ENCODE results near the gene LGR5.

Gene LGR5

DNA sequence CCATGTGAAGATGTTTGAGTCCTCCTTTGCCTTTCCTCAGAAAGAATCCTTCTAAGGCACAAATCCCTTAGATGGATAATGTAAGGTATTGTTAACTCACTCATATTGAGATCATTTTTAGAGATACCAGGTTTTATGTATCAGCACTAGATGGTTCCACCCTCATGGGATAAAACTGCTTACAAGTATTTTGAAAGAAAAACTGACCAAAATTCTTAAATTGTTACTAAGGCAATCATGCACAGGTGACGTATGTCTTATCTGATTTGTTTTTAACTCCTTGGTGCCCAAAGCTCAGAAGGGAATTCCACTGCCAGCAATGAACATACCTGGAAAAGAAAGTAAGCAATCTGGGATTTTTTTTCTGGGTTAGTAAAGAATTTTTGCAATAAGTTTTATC lies 145.6 kb downstream of the LGR5 start:
- Histone ChIP-seq H3K9ac (ENCODE audit: low read depth, low read length) (no peak overlapping the region), H3K9me3 (replicated peaks; ENCODE audit: low read length) (no peaks in the 10 kb centered on the region), H3K4me2 (ENCODE audit: low read length) (no peak overlapping the region), H3K36me3 (ENCODE audit: insufficient read depth, low read length) (no peaks in the 10 kb centered on the region), H3K27me3 (ENCODE audit: control insufficient read depth, insufficient read depth, low read length) (no peaks in the 10 kb centered on the region), H3K4me3 (ENCODE audit: low read length) (no peak overlapping the region), H3K4me1 (ENCODE audit: control insufficient read depth, insufficient read depth, low read length) (peaks cover 11% of the 10 kb centered on the region)

GRCh38 chr12:71587012-71587411 lies 147.4 kb downstream of the LGR5 start:
- H3K9me3 ChIP-seq (replicated peaks; ENCODE audit: low read length) = no peaks in the 10 kb centered on the region
- H3K4me3 ChIP-seq (ENCODE audit: low read length) = no peak overlapping the region
- no peak overlapping the region for H3K4me2 ChIP-seq (ENCODE audit: low read length)
- H3K4me1 ChIP-seq (ENCODE audit: control insufficient read depth, insufficient read depth, low read length) = peaks cover 11% of the 10 kb centered on the region
- no peaks in the 10 kb centered on the region for H3K36me3 ChIP-seq (ENCODE audit: insufficient read depth, low read length)
- no peak overlapping the region for H3K9ac ChIP-seq (ENCODE audit: low read depth, low read length)
- no peaks in the 10 kb centered on the region for H3K27me3 ChIP-seq (ENCODE audit: control insufficient read depth, insufficient read depth, low read length)

DNA sequence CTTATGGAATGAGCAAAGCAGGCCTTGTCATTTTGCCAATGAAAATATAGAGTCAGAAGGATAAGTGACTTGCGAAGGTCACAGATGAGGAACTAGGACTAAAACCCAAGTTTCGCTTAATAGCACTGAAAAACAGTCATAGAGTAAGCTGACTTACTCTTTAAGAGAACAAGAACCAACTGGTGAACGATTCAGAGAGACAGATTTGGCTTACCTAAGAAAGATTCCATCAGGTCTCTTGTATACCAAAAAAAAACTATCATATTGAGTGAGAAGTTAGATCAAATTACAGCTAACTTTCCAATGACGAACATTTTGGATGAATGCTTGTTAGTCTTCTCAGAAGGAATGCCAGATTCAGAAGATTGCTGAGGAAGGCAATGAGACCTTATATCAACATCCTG lies 149.9 kb downstream of the LGR5 start:
- Histone ChIP-seq H3K4me2 (ENCODE audit: low read length) (peak overlapping the region; percentile 8), H3K4me3 (ENCODE audit: low read length) (no peak overlapping the region), H3K36me3 (ENCODE audit: insufficient read depth, low read length) (no peaks in the 10 kb centered on the region), H3K9me3 (replicated peaks; ENCODE audit: low read length) (no peaks in the 10 kb centered on the region), H3K27me3 (ENCODE audit: control insufficient read depth, insufficient read depth, low read length) (no peaks in the 10 kb centered on the region), H3K4me1 (ENCODE audit: control insufficient read depth, insufficient read depth, low read length) (peaks cover 11% of the 10 kb centered on the region), H3K9ac (ENCODE audit: low read depth, low read length) (no peak overlapping the region)

- Histone ChIP-seq H3K9me3 (replicated peaks; ENCODE audit: low read length) (no peaks in the 10 kb centered on the region), H3K4me2 (ENCODE audit: low read length) (no peak overlapping the region), H3K4me3 (ENCODE audit: low read length) (no peak overlapping the region), H3K4me1 (ENCODE audit: control insufficient read depth, insufficient read depth, low read length) (peaks cover 11% of the 10 kb centered on the region), H3K9ac (ENCODE audit: low read depth, low read length) (no peak overlapping the region), H3K36me3 (ENCODE audit: insufficient read depth, low read length) (no peaks in the 10 kb centered on the region), H3K27me3 (ENCODE audit: control insufficient read depth, insufficient read depth, low read length) (no peaks in the 10 kb centered on the region)
Measured at GRCh38 chr12:71591601-71592000, 152.0 kb downstream of the LGR5 start.

DNA sequence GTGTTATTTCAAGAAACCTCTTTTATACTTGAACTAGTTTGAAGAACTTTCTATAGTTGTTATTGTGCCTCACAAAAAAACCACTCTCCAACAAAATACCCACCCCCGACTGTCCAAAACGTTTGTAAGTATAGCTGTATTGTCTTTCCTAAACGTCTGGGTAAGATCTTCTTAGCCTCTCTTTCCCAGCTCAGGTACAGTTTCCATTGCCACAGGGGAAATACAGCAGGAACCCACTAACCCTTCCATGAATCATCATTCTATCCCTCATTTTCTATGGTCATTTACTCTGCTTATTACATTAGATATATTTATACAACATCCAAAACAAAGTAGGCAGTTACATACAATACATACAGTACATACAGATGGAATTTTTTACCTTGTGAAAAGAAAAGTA lies 153.2 kb downstream of the LGR5 start:
- Histone ChIP-seq H3K4me3 (ENCODE audit: low read length) (no peak overlapping the region), H3K36me3 (ENCODE audit: insufficient read depth, low read length) (no peaks in the 10 kb centered on the region), H3K9me3 (replicated peaks; ENCODE audit: low read length) (no peaks in the 10 kb centered on the region), H3K27me3 (ENCODE audit: control insufficient read depth, insufficient read depth, low read length) (no peaks in the 10 kb centered on the region), H3K9ac (ENCODE audit: low read depth, low read length) (no peak overlapping the region), H3K4me1 (ENCODE audit: control insufficient read depth, insufficient read depth, low read length) (peaks cover 11% of the 10 kb centered on the region), H3K4me2 (ENCODE audit: low read length) (no peak overlapping the region)

GRCh38 chr12:71594214-71594948 lies 154.8 kb downstream of the LGR5 start:
- no peak overlapping the region for H3K4me2 ChIP-seq (ENCODE audit: low read length)
- H3K27me3 ChIP-seq (ENCODE audit: control insufficient read depth, insufficient read depth, low read length) = no peaks in the 10 kb centered on the region
- no peak overlapping the region for H3K9ac ChIP-seq (ENCODE audit: low read depth, low read length)
- no peak overlapping the region for H3K4me3 ChIP-seq (ENCODE audit: low read length)
- H3K36me3 ChIP-seq (ENCODE audit: insufficient read depth, low read length) = no peaks in the 10 kb centered on the region
- no peaks in the 10 kb centered on the region for H3K9me3 ChIP-seq (replicated peaks; ENCODE audit: low read length)
- peaks cover 7% of the 10 kb centered on the region for H3K4me1 ChIP-seq (ENCODE audit: control insufficient read depth, insufficient read depth, low read length)

DNA sequence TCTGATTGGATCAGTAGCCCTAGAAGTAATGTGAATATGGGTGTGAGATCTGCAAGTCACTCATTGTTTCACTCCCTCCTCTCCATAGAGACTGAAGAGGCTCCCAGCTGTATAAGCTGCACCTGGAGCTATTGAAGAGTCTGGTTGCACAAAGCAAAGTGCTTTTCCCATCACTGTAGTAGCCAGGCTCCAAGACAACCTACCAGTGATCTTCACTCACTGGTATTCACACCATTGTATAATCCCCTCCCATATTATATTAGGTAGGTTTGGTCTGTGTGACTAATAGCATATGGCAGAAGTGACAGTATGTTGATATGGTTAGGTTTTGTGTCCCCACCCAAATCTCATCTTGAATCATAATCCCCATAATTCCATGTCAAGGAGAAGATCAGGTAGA lies 159.6 kb downstream of the LGR5 start:
- no peak overlapping the region for H3K4me2 ChIP-seq (ENCODE audit: low read length)
- no peaks in the 10 kb centered on the region for H3K27me3 ChIP-seq (ENCODE audit: control insufficient read depth, insufficient read depth, low read length)
- no peaks in the 10 kb centered on the region for H3K4me1 ChIP-seq (ENCODE audit: control insufficient read depth, insufficient read depth, low read length)
- H3K4me3 ChIP-seq (ENCODE audit: low read length) = no peak overlapping the region
- H3K9me3 ChIP-seq (replicated peaks; ENCODE audit: low read length) = no peaks in the 10 kb centered on the region
- no peak overlapping the region for H3K9ac ChIP-seq (ENCODE audit: low read depth, low read length)
- no peaks in the 10 kb centered on the region for H3K36me3 ChIP-seq (ENCODE audit: insufficient read depth, low read length)

DNA sequence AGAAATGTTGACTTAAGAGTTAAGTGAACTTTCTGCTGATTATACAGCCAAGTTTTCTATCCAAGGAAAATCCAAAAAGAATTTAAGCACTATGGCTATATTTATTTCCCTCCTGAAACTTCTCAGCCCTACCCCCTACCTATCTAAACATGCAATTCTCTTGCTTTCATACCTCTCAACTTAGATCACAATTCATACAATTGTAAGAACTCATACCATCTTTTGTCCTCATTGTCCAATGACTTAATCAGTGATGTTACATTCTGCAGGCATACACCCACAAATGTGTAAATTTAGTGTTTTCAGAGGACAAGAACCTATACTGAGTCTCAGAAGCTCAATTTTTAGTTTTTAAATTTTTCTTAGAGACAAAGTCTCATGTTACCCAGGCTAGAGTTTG lies 161.9 kb downstream of the LGR5 start:
- no peaks in the 10 kb centered on the region for H3K27me3 ChIP-seq (ENCODE audit: control insufficient read depth, insufficient read depth, low read length)
- H3K4me1 ChIP-seq (ENCODE audit: control insufficient read depth, insufficient read depth, low read length) = no peaks in the 10 kb centered on the region
- H3K9me3 ChIP-seq (replicated peaks; ENCODE audit: low read length) = no peaks in the 10 kb centered on the region
- H3K9ac ChIP-seq (ENCODE audit: low read depth, low read length) = no peak overlapping the region
- peaks cover 12% of the 10 kb centered on the region for H3K36me3 ChIP-seq (ENCODE audit: insufficient read depth, low read length)
- H3K4me2 ChIP-seq (ENCODE audit: low read length) = no peak overlapping the region
- H3K4me3 ChIP-seq (ENCODE audit: low read length) = no peak overlapping the region

DNA sequence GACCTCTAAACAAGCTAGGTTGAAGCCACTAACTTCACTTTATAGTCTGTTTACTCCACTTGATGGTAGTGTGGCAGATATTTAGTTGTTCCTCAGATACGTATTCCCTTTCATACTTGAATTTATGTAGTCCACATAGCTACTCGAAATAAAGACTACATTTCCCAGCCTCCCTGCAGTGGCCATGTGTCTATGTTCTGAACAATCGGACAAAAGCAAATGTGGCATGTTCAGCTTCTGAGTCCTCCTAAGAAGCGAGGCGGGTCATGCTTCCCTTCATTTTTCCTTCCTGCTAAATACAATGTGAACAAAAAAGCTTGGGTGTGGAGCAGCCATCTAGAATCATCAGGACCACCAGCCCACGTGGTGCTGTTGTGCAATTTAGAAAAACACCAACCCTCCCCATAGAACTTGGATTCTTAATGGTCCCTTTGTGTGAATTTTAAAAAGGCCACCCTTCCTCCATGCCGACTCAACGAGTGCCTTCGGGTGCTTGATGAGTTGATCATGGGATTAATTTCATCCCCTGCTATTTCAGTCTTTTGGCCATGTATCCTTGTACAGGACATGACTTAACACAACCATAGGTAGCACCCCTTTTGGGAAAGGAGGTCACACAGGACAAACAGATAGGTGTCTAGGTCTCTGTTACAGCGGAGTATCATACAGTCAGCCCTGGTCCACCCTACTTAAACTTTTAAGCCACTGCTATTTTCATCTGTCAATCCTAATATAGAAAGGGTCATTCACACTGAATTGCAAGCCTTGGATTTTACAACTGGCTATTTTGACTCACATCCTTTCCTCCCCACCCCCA lies 163.4 kb downstream of the LGR5 start:
- Histone ChIP-seq H3K4me3 (ENCODE audit: low read length) (no peak overlapping the region), H3K9me3 (replicated peaks; ENCODE audit: low read length) (no peaks in the 10 kb centered on the region), H3K4me1 (ENCODE audit: control insufficient read depth, insufficient read depth, low read length) (no peaks in the 10 kb centered on the region), H3K27me3 (ENCODE audit: control insufficient read depth, insufficient read depth, low read length) (no peaks in the 10 kb centered on the region), H3K36me3 (ENCODE audit: insufficient read depth, low read length) (peaks cover 27% of the 10 kb centered on the region), H3K9ac (ENCODE audit: low read depth, low read length) (no peak overlapping the region), H3K4me2 (ENCODE audit: low read length) (no peak overlapping the region)

- H3K4me1 ChIP-seq (ENCODE audit: control insufficient read depth, insufficient read depth, low read length) = no peaks in the 10 kb centered on the region
- H3K4me2 ChIP-seq (ENCODE audit: low read length) = no peak overlapping the region
- no peak overlapping the region for H3K9ac ChIP-seq (ENCODE audit: low read depth, low read length)
- H3K36me3 ChIP-seq (ENCODE audit: insufficient read depth, low read length) = peaks cover 46% of the 10 kb centered on the region
- H3K27me3 ChIP-seq (ENCODE audit: control insufficient read depth, insufficient read depth, low read length) = no peaks in the 10 kb centered on the region
- no peak overlapping the region for H3K4me3 ChIP-seq (ENCODE audit: low read length)
- H3K9me3 ChIP-seq (replicated peaks; ENCODE audit: low read length) = no peaks in the 10 kb centered on the region
Measured at GRCh38 chr12:71605039-71605438, 165.4 kb downstream of the LGR5 start.

GRCh38 chr12:71607494-71608330 lies 168.1 kb downstream of the LGR5 start:
- no peaks in the 10 kb centered on the region for H3K27me3 ChIP-seq (ENCODE audit: control insufficient read depth, insufficient read depth, low read length)
- no peaks in the 10 kb centered on the region for H3K4me1 ChIP-seq (ENCODE audit: control insufficient read depth, insufficient read depth, low read length)
- no peak overlapping the region for H3K4me2 ChIP-seq (ENCODE audit: low read length)
- H3K9me3 ChIP-seq (replicated peaks; ENCODE audit: low read length) = no peaks in the 10 kb centered on the region
- H3K36me3 ChIP-seq (ENCODE audit: insufficient read depth, low read length) = peaks cover 71% of the 10 kb centered on the region
- no peak overlapping the region for H3K4me3 ChIP-seq (ENCODE audit: low read length)
- H3K9ac ChIP-seq (ENCODE audit: low read depth, low read length) = no peak overlapping the region
